GM18505 (cell line): Measurements from ENCODE around the gene MYO1H.
"Not testable (repeated sequence)": the region's sequence is repeated elsewhere in the genome, so short reads cannot be mapped to it uniquely, and the experiment has no call there.

Experiments
- ATAC-seq: cut with Tn5 transposase; IDR thresholded peaks from one replicate; pipeline ENCODE4 v1.9.1; 2021; ENCODE audit not compliant: unreplicated experiment
- POLR2A ChIP-seq: IDR thresholded peaks from 4 replicates; pipeline ENCODE4 v1.6.1; 2011; ENCODE audit warnings: borderline replicate concordance; ENCODE audit not compliant: insufficient read depth, insufficient read length; ENCODE audit errors: extremely low read depth

MYO1H gene

GRCh38 chr12:109460538-109460937 is 112.8 kb downstream of the MYO1H start:
- no peak for ATAC-seq

GRCh38 chr12:109461049-109461845 is 113.5 kb downstream of the MYO1H start:
- no peak for ATAC-seq
- TF ChIP-seq POLR2A, result no peak

More at GRCh38 chr12:109460538-109460937, 112.8 kb downstream of the MYO1H start:
- no peak for TF ChIP-seq POLR2A

- no peak for ATAC-seq
- TF ChIP-seq POLR2A, result no peak
Observed at GRCh38 chr12:109461846-109462756, 114.4 kb downstream of the MYO1H start.

- ATAC-seq, result no peak
- no peak for TF ChIP-seq POLR2A
Observed at GRCh38 chr12:109462868-109463692, 115.4 kb downstream of the MYO1H start.

- TF ChIP-seq POLR2A, result no peak
- no peak for ATAC-seq
Observed at GRCh38 chr12:109463756-109464155, 116.1 kb downstream of the MYO1H start.

- no peak for TF ChIP-seq POLR2A
- ATAC-seq, result no peak
Observed at GRCh38 chr12:109464642-109465351, 117.1 kb downstream of the MYO1H start.

GRCh38 chr12:109466305-109466704 is 118.6 kb downstream of the MYO1H start:
- no peak for ATAC-seq

GRCh38 chr12:109466821-109467220 is 119.1 kb downstream of the MYO1H start:
- no peak for ATAC-seq
- TF ChIP-seq POLR2A, result no peak

More at GRCh38 chr12:109466305-109466704, 118.6 kb downstream of the MYO1H start:
- no peak for TF ChIP-seq POLR2A

- ATAC-seq, result no peak
Observed at GRCh38 chr12:109467978-109468676, 120.4 kb downstream of the MYO1H start.

GRCh38 chr12:109469517-109469916 is 121.8 kb downstream of the MYO1H start:
- ATAC-seq, result no peak
- TF ChIP-seq POLR2A, result no peak

More at GRCh38 chr12:109467978-109468676, 120.4 kb downstream of the MYO1H start:
- TF ChIP-seq POLR2A, result no peak

- TF ChIP-seq POLR2A, result no peak
- ATAC-seq, result no peak
Observed at GRCh38 chr12:109473006-109473405, 125.3 kb downstream of the MYO1H start.

GRCh38 chr12:109473526-109474270 is 126.0 kb downstream of the MYO1H start:
- not testable (repeated sequence) for ATAC-seq

GRCh38 chr12:109475121-109475520 is 127.4 kb downstream of the MYO1H start:
- no peak for ATAC-seq

More at GRCh38 chr12:109475121-109475520, 127.4 kb downstream of the MYO1H start:
- no peak for TF ChIP-seq POLR2A
